Ovary (tissue), 9 donors: ENCODE results near the gene TALDO1. TPM values are rescaled to one million over a fixed set of nuclear protein-coding genes. Genes with fewer than 3 reads are reported as not detected.

Experiments used
- DNase-seq, 5 donors: peaks; one replicate each; pipeline ENCODE4 v3.0.0-alpha.2; 2019 to 2020
- H3K27ac ChIP-seq, 2 donors: fragments of 200-600 bp; one replicate each; pipeline versions ENCODE4 v1.5.1 to v1.8.0; 2019 to 2022
- H3K27me3 ChIP-seq: fragments of 200-600 bp; one replicate; pipeline ENCODE4 v1.8.0; 2022
- H3K36me3 ChIP-seq: fragments of 200-600 bp; sonication (generic); one replicate; pipeline ENCODE4 v1.5.1; 2019
- H3K4me1 ChIP-seq: one replicate; pipeline ENCODE4 v1.8.1; 2013; ENCODE audit warnings: mild to moderate bottlenecking, moderate library complexity; ENCODE audit not compliant: insufficient read depth
- H3K4me3 ChIP-seq: fragments of 200-600 bp; sonication (generic); one replicate; pipeline ENCODE4 v1.5.1; 2017
- H3K9me3 ChIP-seq, 2 donors: fragments of 200-600 bp in 1 of 2; sonication (generic) in 1 of 2; one replicate each; pipeline versions ENCODE4 v1.5.1 to v1.8.1; 2013 to 2019; ENCODE audit warnings: mild to moderate bottlenecking in 1 of 2, moderate library complexity in 1 of 2
- EP300 ChIP-seq: sonication (generic); formaldehyde crosslinking; IDR thresholded peaks from one replicate; pipeline ENCODE4 v1.6.1; 2017; ENCODE audit warnings: antibody characterized with exemption
- POLR2A ChIP-seq: fragments of 450-650 bp; IDR thresholded peaks from one replicate; pipeline ENCODE4 v1.6.1; 2017; ENCODE audit warnings: antibody characterized with exemption, mild to moderate bottlenecking, moderate library complexity
- WGBS, 3 donors: extraction: QIAGEN DNeasy Blood & Tissue Kit in 1 of 3; methylation state at CpG; one replicate each; pipeline versions ENCODE4 v1.1.5 to v1.1.7; 2013 to 2017; 5-methylcytosine and 5-hydroxymethylcytosine counted together
- intact Hi-C, 4 donors: fragments of 100-400 bp; cut with DNase I; formaldehyde crosslinking; loops; one replicate each; pipeline versions ENCODE4 v1.11.0 to v1.15.1; 2022 to 2023
- polyA plus RNA-seq, 2 donors: library from polyadenylated mRNA; stranded (reverse); fragments of 200-250 nt in 1 of 2; fragments of 350-450 nt in 1 of 2; fragmentation: Illumina TruSeq in 1 of 2; extraction: RNeasy Lipid Tissue Mini Kit (QIAGEN cat#74804) in 1 of 2; gene quantifications; one replicate each; pipeline ENCODE4 v1.2.3, GENCODE V29; 2013 to 2014
- total RNA-seq, 7 donors: library from RNA; depleted of rRNA in 2 of 7; stranded (reverse); fragments of >200 nt in 2 of 7; fragmentation: NEBNext Ultra II Directional in 3 of 7; extraction: Animal tissue kit (Norgen Biotek cat#: 25700) in 3 of 7; gene quantifications; one replicate each; pipeline versions ENCODE4 v1.1.0 to v1.2.4, GENCODE V29; 2016 to 2023
- TF ChIP-seq, protein P1 (sequence below), 3 donors: fragments of 450-650 bp in 2 of 3; fragments of 200-600 bp in 1 of 3; IDR thresholded peaks; one replicate each; pipeline versions ENCODE4 v1.5.1 to v1.8.0; 2016 to 2022; ENCODE audit warnings: antibody characterized with exemption in 3 of 3, mild to moderate bottlenecking in 1 of 3
- donor health status: DM: no; HTN: no; CAD: no; lungs with moderate emphysema.
- donor health status: DM: no; HTN: no; CAD: no.
- donor health status: Bipolar disorder and iron deficiency.
- donor health status: DM: yes; HTN: yes; CAD: no.
- donor health status: DM: no; HTN: no; CAD: no.
- donor health status: DM: yes; HTN: yes; CAD: no.

The TALDO1 gene
- total and polyA plus RNA-seq, 9 donors = 75.0 to 134 (median 110) TPM

DNA sequence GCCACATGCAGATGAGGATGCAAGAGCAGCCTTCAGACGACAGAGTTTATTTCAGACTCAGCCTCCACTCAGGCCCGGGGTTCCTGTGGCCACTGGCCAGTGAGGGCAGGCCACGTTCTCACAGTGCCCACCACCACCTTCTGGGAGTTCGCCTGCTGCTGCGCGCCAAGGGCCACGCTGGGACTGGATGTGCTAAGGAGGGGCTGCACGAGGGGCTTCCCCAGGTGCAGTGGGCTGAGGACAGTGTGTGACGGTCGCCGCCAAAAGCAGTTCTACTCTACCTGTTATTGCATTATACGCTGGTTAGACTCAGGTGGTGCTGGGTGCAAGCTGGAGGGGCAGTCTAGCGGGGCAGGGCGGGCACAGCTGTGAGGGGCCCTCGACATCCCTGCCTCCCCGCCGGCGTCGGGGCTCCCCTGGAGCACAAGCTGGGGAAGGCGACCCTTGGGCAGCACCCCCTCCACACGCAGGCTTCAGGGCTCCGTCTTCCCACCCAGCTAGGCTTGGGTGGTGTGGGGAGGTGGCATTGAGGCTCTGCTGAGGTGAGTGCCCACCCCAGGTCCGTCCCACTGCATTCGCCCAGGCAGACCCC, 39.9 kb downstream of the TALDO1 start:
- intact Hi-C loops = no loop called here
- no peaks in the 10 kb centered on the region for H3K4me1 ChIP-seq
- TF ChIP-seq POLR2A = no peak
- no peaks in the 10 kb centered on the region for H3K36me3 ChIP-seq
- no peak for DNase-seq
- 76 to 80% (median 77%) methylated on average over 22 to 24 of the region's 24 CpGs for WGBS, 3 donors
- H3K27ac ChIP-seq = no peak overlapping the region
- no peak overlapping the region for H3K4me3 ChIP-seq
- H3K27me3 ChIP-seq = no peaks in the 10 kb centered on the region
- no peaks in the 10 kb centered on the region for H3K9me3 ChIP-seq

DNA sequence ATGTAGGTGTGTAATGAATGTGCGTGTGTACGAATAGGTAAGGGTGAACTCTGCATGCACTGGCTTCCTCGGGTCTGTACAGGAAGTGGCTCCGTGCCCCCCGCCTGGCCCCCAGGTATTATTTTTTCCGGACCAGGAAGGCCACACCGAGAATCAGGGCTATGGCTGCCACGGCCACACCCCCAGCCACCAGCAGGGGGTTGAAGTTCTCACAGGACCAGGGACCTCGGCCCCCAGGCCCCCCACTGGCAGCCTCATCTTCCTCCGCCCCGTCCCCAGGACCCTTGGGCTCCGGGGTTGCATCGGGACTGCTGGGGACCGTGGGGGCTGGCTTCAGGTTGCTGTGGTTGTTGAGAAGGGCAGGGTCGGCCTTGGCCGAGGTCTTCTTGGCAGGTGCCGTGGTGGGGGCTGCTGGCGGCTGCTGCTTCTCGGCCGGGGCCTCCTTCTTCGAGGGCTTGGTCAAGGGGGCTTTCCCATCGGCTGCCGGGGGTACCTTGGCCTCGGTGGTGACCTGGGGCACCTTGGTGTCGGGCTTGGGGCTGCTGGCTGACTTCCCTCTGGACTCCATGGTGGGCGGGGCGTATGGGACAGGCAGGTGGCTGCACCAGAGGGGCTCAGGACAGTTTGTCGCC, 40.9 kb downstream of the TALDO1 start:
- Histone ChIP-seq H3K9me3 (no peaks in the 10 kb centered on the region), H3K36me3 (no peaks in the 10 kb centered on the region), H3K27me3 (no peaks in the 10 kb centered on the region), H3K27ac (no peak overlapping the region), H3K4me1 (no peaks in the 10 kb centered on the region), H3K4me3 (no peak overlapping the region)
- 34 to 51% (median 37%) methylated on average over 24 to 28 of the region's 28 CpGs for WGBS, 3 donors
- no peak for TF ChIP-seq POLR2A
- TF ChIP-seq, protein P1, sequence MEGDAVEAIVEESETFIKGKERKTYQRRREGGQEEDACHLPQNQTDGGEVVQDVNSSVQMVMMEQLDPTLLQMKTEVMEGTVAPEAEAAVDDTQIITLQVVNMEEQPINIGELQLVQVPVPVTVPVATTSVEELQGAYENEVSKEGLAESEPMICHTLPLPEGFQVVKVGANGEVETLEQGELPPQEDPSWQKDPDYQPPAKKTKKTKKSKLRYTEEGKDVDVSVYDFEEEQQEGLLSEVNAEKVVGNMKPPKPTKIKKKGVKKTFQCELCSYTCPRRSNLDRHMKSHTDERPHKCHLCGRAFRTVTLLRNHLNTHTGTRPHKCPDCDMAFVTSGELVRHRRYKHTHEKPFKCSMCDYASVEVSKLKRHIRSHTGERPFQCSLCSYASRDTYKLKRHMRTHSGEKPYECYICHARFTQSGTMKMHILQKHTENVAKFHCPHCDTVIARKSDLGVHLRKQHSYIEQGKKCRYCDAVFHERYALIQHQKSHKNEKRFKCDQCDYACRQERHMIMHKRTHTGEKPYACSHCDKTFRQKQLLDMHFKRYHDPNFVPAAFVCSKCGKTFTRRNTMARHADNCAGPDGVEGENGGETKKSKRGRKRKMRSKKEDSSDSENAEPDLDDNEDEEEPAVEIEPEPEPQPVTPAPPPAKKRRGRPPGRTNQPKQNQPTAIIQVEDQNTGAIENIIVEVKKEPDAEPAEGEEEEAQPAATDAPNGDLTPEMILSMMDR (IDR thresholded peaks at IDR 0.05) = no peak
- no peak for TF ChIP-seq EP300
- no peak for DNase-seq
- intact Hi-C loops = no loop called here

DNA sequence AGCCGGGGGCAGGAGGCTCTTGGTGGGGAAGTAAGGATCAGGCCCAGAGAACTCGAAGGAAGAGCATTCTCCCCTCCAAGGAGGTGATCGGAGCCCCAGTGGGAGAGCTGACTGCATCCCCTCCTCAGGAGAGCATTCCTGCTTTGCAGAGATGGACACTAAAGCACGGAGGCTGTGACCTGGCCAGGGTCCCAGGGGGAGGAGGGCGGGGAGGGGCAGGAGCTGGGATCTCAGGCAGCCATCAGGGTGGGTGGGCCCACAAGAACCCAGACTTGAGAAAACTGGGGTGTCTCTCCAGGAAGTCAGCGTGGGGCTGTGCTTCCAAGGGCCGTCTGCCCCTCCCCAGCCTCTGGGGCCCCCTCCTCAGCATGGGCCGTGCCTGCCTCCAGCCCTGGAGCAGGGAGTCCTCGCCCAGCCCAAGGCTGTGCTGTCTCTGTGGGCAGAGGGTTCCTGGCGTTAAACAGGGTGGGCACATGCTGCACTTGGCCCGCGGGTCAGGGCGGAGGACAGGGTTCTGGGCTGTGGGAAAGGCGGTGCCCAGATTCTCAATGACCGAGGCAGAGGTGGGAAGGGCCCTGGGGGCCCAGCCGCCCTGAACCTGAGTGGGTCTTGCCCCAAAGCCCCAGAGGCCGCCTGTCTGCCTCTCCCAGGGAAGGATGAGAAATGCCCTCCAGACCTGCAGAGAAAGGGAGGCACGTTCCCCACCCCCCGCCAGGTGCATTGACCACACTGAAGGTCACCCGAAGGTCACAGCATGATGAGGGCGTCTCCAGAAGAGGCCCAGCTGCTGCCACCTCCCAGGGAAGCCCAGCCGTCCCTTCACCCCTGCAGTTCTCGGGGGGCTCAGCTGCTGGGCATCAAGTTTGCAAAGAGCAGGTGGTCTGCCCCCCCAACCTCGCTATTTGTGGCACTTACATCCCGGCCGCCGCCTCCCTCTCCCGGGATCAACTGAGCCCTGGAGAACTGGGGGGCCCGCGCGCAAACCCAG, 42.0 kb downstream of the TALDO1 start:
- Histone ChIP-seq H3K4me3 (no peak overlapping the region), H3K36me3 (no peaks in the 10 kb centered on the region), H3K4me1 (no peaks in the 10 kb centered on the region), H3K27ac (no peak overlapping the region), H3K9me3 (no peaks in the 10 kb centered on the region), H3K27me3 (no peaks in the 10 kb centered on the region)
- TF ChIP-seq, protein P1 (IDR thresholded peaks at IDR 0.05) = no peak
- TF ChIP-seq EP300 (no peak), POLR2A (no peak)
- DNase-seq = no peak
- WGBS, 3 donors = 12 to 14% (median 13%) methylated on average over 21 to 31 of the region's 31 CpGs
- intact Hi-C loops = no loop called here

DNA sequence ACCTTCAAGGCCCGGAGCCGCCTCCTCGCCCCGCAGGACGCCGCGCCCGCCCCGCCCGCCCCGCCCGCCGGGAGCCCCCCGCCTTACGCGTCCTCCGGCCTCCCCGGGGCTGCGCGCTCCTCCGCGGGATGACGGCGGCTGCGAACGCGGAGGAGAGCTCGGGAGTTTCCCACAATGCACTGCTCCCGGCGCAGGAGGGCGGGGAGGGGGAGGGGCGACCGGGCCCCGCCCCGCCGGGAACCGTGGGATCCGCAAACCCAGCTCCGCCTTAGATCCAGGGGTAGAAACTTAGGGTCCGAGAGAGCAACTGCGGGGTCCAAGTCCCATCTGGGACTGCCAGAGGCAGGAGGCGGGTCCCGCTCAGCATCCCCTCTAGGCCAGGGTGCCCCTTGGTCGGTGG, 42.7 kb downstream of the TALDO1 start, which contains the start of gene CEND1:
Gene CEND1 (minus strand): TSS at position 148 of the 400 bp plus-strand sequence. CDS start 1,514 bp downstream, outside the sequence.
- 2 to 3% (median 3%) methylated on average over 21 to 44 of the region's 44 CpGs for WGBS, 3 donors
- no peaks in the 10 kb centered on the region for H3K36me3 ChIP-seq
- H3K27ac ChIP-seq = no peak within 1 kb of the TSS
- H3K27me3 ChIP-seq = no peaks in the 10 kb centered on the region
- intact Hi-C loops = no loop called here
- no peaks in the 10 kb centered on the region for H3K9me3 ChIP-seq
- DNase-seq = no peak
- TF ChIP-seq, protein P1 (IDR thresholded peaks at IDR 0.05) = no peak
- TF ChIP-seq POLR2A (no peak), EP300 (no peak)
- no peak within 1 kb of the TSS for H3K4me3 ChIP-seq
- H3K4me1 ChIP-seq = peaks cover 2% of the 10 kb centered on the region
